RWPE1 (cell line): ENCODE data around the gene GK2.

ENCODE experiments used
- CTCF ChIA-PET: fragments of 350-600 bp; sonication (Branson Sonifier 250); formaldehyde crosslinking; extraction: SDS; loops from one replicate; lab custom pipeline; 2021; lab: Yijun Ruan, JAX
- POLR2A ChIA-PET: fragments of 400-600 bp; formaldehyde crosslinking; extraction: SDS; loops from one replicate; lab custom pipeline; 2020; ENCODE audit warnings: antibody characterized with exemption; ENCODE audit not compliant: low non-redundant PET; lab: Yijun Ruan, JAX
- DNase-seq: peaks from one replicate; pipeline ENCODE4 v3.0.0; 2012; ENCODE audit warnings: low spot score
- H3K27ac ChIP-seq: fragments of 450-650 bp; 2 replicates; pipeline ENCODE4 v1.5.1; 2017
- TF ChIP-seq, protein P1 (sequence below): fragments of 450-650 bp; conservative IDR thresholded peaks from 2 replicates; pipeline ENCODE4 v1.5.1; 2017; ENCODE audit warnings: low read depth, mild to moderate bottlenecking

GK2 gene

DNA sequence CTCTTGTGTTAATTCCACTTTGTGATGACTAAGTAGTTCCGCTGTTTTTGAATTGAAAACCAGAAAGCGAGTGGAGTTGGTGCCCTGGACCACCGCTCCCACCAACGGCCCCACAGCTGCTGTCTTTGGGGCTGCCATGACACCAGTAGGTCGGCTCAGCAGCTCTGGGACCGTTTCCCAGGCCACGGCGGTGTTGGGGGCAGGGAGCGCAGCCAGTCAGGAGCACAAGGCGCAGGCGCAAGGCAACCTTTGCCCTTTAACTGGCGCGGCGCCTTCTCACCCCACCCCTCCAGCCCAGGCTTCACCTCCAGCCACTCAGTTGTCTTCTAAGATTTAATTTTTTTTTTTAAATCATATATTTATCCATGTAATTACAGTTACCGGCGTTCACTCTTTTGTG is at the start of gene GK2:
Gene GK2 (minus strand): TSS at position 166 of the 400 bp plus-strand sequence. CDS start 28 bp downstream, at position 138.
- TF ChIP-seq, protein P1, sequence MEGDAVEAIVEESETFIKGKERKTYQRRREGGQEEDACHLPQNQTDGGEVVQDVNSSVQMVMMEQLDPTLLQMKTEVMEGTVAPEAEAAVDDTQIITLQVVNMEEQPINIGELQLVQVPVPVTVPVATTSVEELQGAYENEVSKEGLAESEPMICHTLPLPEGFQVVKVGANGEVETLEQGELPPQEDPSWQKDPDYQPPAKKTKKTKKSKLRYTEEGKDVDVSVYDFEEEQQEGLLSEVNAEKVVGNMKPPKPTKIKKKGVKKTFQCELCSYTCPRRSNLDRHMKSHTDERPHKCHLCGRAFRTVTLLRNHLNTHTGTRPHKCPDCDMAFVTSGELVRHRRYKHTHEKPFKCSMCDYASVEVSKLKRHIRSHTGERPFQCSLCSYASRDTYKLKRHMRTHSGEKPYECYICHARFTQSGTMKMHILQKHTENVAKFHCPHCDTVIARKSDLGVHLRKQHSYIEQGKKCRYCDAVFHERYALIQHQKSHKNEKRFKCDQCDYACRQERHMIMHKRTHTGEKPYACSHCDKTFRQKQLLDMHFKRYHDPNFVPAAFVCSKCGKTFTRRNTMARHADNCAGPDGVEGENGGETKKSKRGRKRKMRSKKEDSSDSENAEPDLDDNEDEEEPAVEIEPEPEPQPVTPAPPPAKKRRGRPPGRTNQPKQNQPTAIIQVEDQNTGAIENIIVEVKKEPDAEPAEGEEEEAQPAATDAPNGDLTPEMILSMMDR: no peak
- DNase-seq: no peak
- ChIA-PET POLR2A (no interaction called here), CTCF (no interaction called here)
- H3K27ac ChIP-seq: no peak within 1 kb of the TSS

DNA sequence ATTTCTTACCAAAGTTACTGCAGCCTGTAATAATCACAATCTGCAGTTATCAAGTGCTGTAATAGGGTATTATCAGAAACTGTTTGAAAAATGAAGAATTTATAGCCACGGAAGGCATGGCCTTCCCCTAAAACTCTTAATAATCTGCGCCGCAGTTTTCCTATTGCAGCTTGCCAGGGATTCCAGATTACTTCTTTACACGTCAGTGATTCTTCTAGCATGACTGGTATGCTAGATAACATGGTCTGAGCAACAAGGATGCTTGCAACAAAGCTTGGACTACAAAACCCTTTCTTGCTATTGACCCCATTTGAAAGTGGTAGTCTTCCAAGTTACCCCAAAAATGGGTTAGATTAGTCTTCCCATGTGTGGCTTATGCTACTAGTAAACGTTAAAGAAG is 47.2 kb upstream of the GK2 start:
- CTCF ChIA-PET: no interaction called here
- no peak overlapping the region for H3K27ac ChIP-seq
- TF ChIP-seq, protein P1: no peak
- POLR2A ChIA-PET: no interaction called here
- DNase-seq: no peak

DNA sequence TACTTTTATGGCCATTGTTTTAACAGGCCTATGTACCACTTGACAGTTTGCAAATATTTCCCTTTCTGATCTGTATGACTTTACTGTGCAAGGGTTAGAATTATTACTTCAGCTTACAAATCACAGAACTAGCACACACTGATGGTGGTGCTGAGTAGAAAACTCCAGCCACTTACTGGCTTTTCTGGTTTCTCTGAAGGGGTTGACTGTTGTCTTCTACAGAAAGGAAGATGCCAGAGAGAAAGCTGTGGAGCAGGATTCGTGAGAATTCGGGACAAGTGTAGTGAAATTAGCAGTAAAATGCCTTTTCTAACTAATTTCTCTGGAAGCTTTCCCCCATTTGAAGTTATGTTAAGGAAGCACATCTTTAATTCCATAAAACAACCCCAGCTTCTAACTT is 46.6 kb upstream of the GK2 start:
- no peak overlapping the region for H3K27ac ChIP-seq
- POLR2A ChIA-PET: no interaction called here
- CTCF ChIA-PET: no interaction called here
- TF ChIP-seq, protein P1: no peak
- no peak for DNase-seq

DNA sequence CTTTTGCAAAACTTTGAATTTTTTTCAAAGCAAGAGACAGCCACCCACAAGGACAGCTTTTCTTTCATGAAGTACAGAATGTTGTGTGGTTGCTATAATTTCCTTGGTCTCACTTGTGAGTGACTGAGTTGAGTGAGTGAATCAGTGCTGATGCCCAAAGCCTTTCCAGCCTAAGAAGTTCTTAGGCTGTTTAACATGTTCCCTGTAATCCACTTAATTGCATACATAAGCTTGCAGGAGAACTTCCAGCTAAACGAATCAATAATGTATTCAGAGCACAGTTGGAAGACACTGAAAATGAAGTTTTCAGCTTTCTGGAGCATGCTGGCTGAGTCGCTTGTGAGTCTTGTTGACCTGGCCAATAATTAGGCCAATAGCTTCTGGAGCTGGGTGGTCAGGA is 42.0 kb upstream of the GK2 start:
- ChIA-PET POLR2A (no interaction called here), CTCF (interaction anchor here (0.6 kb wide), 1 partner anchor 424 kb away, joined by 3 read pairs; no protein-coding TSS in a partner anchor)
- DNase-seq: no peak
- H3K27ac ChIP-seq: no peak overlapping the region
- TF ChIP-seq, protein P1: no peak

DNA sequence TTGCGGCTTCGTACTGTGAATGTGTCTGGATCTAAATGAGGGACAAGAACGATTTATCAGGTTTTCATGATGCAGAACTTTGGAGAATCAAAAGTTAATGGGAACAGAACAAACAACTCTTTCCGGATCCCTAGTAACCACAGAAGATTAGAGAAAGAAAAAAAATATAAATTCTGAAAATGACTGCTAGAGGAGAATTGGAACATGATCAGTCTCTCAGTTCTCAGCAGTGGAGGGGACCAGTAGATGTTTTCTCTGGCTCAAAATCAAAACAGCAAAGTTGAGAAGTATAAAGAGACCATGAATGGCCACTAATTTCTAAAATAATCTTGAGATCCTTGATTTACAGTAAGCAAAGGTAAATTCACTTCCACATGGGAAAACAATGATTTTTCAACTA is 38.1 kb upstream of the GK2 start:
- no peak overlapping the region for H3K27ac ChIP-seq
- no peak for DNase-seq
- TF ChIP-seq, protein P1: no peak
- POLR2A ChIA-PET: no interaction called here
- CTCF ChIA-PET: interaction anchor here (0.6 kb wide), 1 partner anchor 14 kb away, joined by 3 read pairs; no protein-coding TSS in a partner anchor

DNA sequence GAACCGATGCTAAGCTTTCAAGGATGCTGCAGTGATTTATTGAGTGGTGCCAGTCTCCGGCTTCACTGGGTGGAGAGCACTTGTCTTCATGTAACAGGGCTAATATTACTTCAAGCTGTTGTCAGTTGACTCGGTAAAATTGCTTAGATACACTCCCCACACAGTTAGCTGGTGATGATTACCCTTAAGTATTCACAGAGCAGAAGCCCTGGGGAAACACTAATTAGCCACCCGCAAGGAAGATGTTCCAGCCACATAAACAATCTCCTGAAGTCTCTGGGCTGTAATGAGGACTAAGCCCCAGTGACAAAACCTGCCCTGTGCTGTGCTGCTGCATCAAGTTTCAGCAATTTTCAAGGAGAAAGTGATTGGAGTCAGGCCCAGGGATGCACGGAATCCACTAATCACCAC is 37.3 kb upstream of the GK2 start:
- POLR2A ChIA-PET: no interaction called here
- no peak for DNase-seq
- TF ChIP-seq, protein P1: no peak
- H3K27ac ChIP-seq: no peak overlapping the region
- CTCF ChIA-PET: no interaction called here
